Liver (tissue), 9 donors: ENCODE results near the gene ODAD3. TPM values are rescaled to one million over a fixed set of nuclear protein-coding genes. Genes with fewer than 3 reads are reported as not detected.

Source experiments
- DNase-seq: peaks from one replicate; pipeline ENCODE4 v3.0.0-alpha.2; 2017; ENCODE audit warnings: low spot score
- H3K27ac ChIP-seq, 2 donors: one replicate each; pipeline ENCODE4 v1.7.0; 2013; ENCODE audit warnings: inconsistent platforms in 2 of 2, low read length in 2 of 2, control low read depth in 1 of 2, low read depth in 1 of 2, mild to moderate bottlenecking in 1 of 2
- H3K27me3 ChIP-seq, 4 donors: one replicate each; pipeline versions ENCODE4 v1.6.1 to v1.7.0; 2013; ENCODE audit warnings: low read length in 3 of 4, inconsistent platforms in 1 of 4, mild to moderate bottlenecking in 1 of 4, moderate library complexity in 1 of 4; ENCODE audit not compliant: control insufficient read depth in 4 of 4, insufficient read depth in 4 of 4
- H3K36me3 ChIP-seq, 4 donors: one replicate each; pipeline versions ENCODE4 v1.6.1 to v1.7.0; 2013; ENCODE audit warnings: low read length in 3 of 4, mild to moderate bottlenecking in 3 of 4, low read depth in 1 of 4, moderate library complexity in 1 of 4; ENCODE audit not compliant: control insufficient read depth in 4 of 4, insufficient read depth in 3 of 4
- H3K4me1 ChIP-seq, 4 donors: one replicate each; pipeline versions ENCODE4 v1.6.1 to v1.7.0; 2013; ENCODE audit warnings: low read length in 3 of 4, mild to moderate bottlenecking in 3 of 4, moderate library complexity in 1 of 4; ENCODE audit not compliant: control insufficient read depth in 4 of 4, insufficient read depth in 4 of 4
- H3K4me3 ChIP-seq, 3 donors: one replicate each; pipeline versions ENCODE4 v1.6.1 to v1.7.0; 2013; ENCODE audit warnings: low read length in 3 of 3, control low read depth in 1 of 3, low read depth in 1 of 3, mild to moderate bottlenecking in 1 of 3
- H3K9ac ChIP-seq, 2 donors: one replicate each; pipeline ENCODE4 v1.7.0; 2013; ENCODE audit warnings: low read length in 2 of 2, mild to moderate bottlenecking in 2 of 2, moderate library complexity in 2 of 2, control low read depth in 1 of 2, low read depth in 1 of 2
- H3K9me3 ChIP-seq, 4 donors: one replicate each; pipeline versions ENCODE4 v1.6.1 to v1.7.0; 2013; ENCODE audit warnings: low read length in 3 of 4; ENCODE audit not compliant: control insufficient read depth in 4 of 4
- EGR1 ChIP-seq, 2 donors: IDR thresholded peaks; 2 replicates each; pipeline ENCODE4 v1.6.1; 2016 to 2018; ENCODE audit warnings: antibody characterized with exemption in 2 of 2, low read depth in 2 of 2
- FOXA1 ChIP-seq: IDR thresholded peaks from 2 replicates; pipeline ENCODE4 v1.6.1; 2016; ENCODE audit warnings: antibody characterized with exemption
- FOXA2 ChIP-seq: IDR thresholded peaks from 2 replicates; pipeline ENCODE4 v1.6.1; 2016; ENCODE audit warnings: antibody characterized with exemption
- GABPA ChIP-seq, 2 donors: IDR thresholded peaks in 1 of 2; conservative IDR thresholded peaks in 1 of 2; 2 replicates each; pipeline ENCODE4 v1.6.1; 2016; ENCODE audit warnings: antibody characterized with exemption in 2 of 2, mild to moderate bottlenecking in 1 of 2, moderate library complexity in 1 of 2
- HNF4A ChIP-seq, 2 donors: conservative IDR thresholded peaks; 2 replicates each; pipeline ENCODE4 v1.6.1; 2016; ENCODE audit warnings: antibody characterized with exemption in 2 of 2, mild to moderate bottlenecking in 2 of 2
- HNF4G ChIP-seq: IDR thresholded peaks from 2 replicates; pipeline ENCODE4 v1.6.1; 2016; ENCODE audit warnings: antibody characterized with exemption
- JUND ChIP-seq, 2 donors: IDR thresholded peaks; 2 replicates each; pipeline ENCODE4 v1.6.1; 2016; ENCODE audit warnings: antibody characterized with exemption in 2 of 2
- NR2F2 ChIP-seq: IDR thresholded peaks from 2 replicates; pipeline ENCODE4 v1.6.1; 2016; ENCODE audit warnings: antibody characterized with exemption
- RAD21 ChIP-seq, 2 donors: IDR thresholded peaks; 2 replicates each; pipeline ENCODE4 v1.6.1; 2016; ENCODE audit warnings: antibody characterized with exemption in 2 of 2, mild to moderate bottlenecking in 2 of 2
- RXRA ChIP-seq, 2 donors: IDR thresholded peaks; 2 replicates each; pipeline ENCODE4 v1.6.1; 2017 to 2018; ENCODE audit warnings: antibody characterized with exemption in 2 of 2, mild to moderate bottlenecking in 1 of 2
- SP1 ChIP-seq: IDR thresholded peaks from 2 replicates; pipeline ENCODE4 v1.6.1; 2018; ENCODE audit warnings: antibody characterized with exemption, mild to moderate bottlenecking
- TAF1 ChIP-seq: conservative IDR thresholded peaks from 2 replicates; pipeline ENCODE4 v1.6.1; 2016; ENCODE audit warnings: antibody characterized with exemption, mild to moderate bottlenecking
- YY1 ChIP-seq: IDR thresholded peaks from 2 replicates; pipeline ENCODE4 v1.6.1; 2016; ENCODE audit warnings: antibody characterized with exemption, mild to moderate bottlenecking
- ZBTB33 ChIP-seq: IDR thresholded peaks from 2 replicates; pipeline ENCODE4 v1.6.1; 2016; ENCODE audit warnings: antibody characterized with exemption
- WGBS: extraction: QIAGEN DNeasy Blood & Tissue Kit; methylation state at CpG from one replicate; pipeline ENCODE4 v1.1.7; 2013; 5-methylcytosine and 5-hydroxymethylcytosine counted together
- polyA plus RNA-seq, 2 donors: library from polyadenylated mRNA; stranded (reverse) in 1 of 2; unstranded in 1 of 2; fragments of 200-250 nt in 1 of 2; fragments of >200 nt in 1 of 2; fragmentation: Nextera tagmentation in 1 of 2; extraction: Ambion mirVana in 1 of 2; gene quantifications; one replicate each; pipeline versions ENCODE4 v1.2.1 to v1.2.3, GENCODE V29; 2013 to 2015
- total RNA-seq, 2 donors: library from RNA; depleted of rRNA; stranded (reverse); fragments of >200 nt; gene quantifications; one replicate each; pipeline ENCODE4 v1.2.3, GENCODE V29; 2014
- TF ChIP-seq, protein P1 (sequence below): fragments of 150-350 bp; IDR thresholded peaks from 2 replicates; pipeline ENCODE4 v1.5.1; 2017; ENCODE audit warnings: improper control_type of control experiment, low read depth, low read length; ENCODE audit not compliant: missing input control
- TF ChIP-seq, protein P2 (sequence below): IDR thresholded peaks from 2 replicates; pipeline ENCODE4 v1.6.1; 2016; ENCODE audit warnings: antibody characterized with exemption
- TF ChIP-seq, protein P3 (sequence below): IDR thresholded peaks from 2 replicates; pipeline ENCODE4 v1.6.1; 2016; ENCODE audit warnings: antibody characterized with exemption
- TF ChIP-seq, protein P4 (sequence below): IDR thresholded peaks from 2 replicates; pipeline ENCODE4 v1.6.1; 2016; ENCODE audit warnings: antibody characterized with exemption, mild to moderate bottlenecking
- donor health status: healthy.
- donor health status: healthy.
- donor health status: healthy.
- donor health status: healthy.
- donor health status: healthy.

Gene ODAD3
- total and polyA plus RNA-seq, 4 donors = 0.08 to 0.46 (median 0.21) TPM; not detected in 1

DNA sequence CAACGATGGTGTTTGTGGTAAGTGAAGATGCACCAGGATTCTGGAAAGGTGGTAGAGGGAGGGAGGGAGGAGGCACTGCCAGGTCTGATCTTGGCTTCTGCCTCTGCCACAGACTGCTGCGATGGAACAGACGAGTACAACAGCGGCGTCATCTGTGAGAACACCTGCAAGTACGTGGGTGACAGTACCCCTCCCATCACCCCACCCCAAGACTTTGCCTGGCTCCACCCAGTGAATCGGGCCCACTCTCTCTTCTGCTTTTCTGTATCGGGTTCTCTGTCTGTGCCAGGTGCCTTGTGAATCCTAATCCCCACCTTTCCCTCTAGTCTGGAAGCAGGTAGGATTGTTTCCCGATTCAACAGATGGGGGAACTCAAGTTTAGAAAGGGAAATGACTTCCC is 3.0 kb upstream of the ODAD3 start:
- Histone ChIP-seq H3K4me3 (no peak overlapping the region), H3K9ac (no peak overlapping the region), H3K27ac (no peak overlapping the region), H3K27me3 (no peaks in the 10 kb centered on the region), H3K4me1 (peaks cover 9 to 17% (median 15%) of the 10 kb centered on the region in 4 donors), H3K9me3 (no peaks in the 10 kb centered on the region), H3K36me3 (peaks cover 7 to 27% (median 22%) of the 10 kb centered on the region in 4 donors)
- no peak for DNase-seq
- TF ChIP-seq SP1 (no peak), HNF4A (conservative IDR thresholded peaks at IDR 0.05) (no peak), YY1 (no peak), HNF4G (no peak), NR2F2 (no peak), ZBTB33 (no peak), RXRA (IDR thresholded peaks at IDR 0.05) (no peak), FOXA1 (no peak), GABPA (IDR thresholded peaks at IDR 0.05 in 1 of 2, conservative IDR thresholded peaks at IDR 0.05 in 1 of 2) (no peak), EGR1 (IDR thresholded peaks at IDR 0.05; ENCODE audit: low read depth in 2 of 2) (no peak), JUND (IDR thresholded peaks at IDR 0.05) (no peak), RAD21 (IDR thresholded peaks at IDR 0.05) (no peak), TAF1 (no peak), FOXA2 (no peak)
- TF ChIP-seq, protein P1, sequence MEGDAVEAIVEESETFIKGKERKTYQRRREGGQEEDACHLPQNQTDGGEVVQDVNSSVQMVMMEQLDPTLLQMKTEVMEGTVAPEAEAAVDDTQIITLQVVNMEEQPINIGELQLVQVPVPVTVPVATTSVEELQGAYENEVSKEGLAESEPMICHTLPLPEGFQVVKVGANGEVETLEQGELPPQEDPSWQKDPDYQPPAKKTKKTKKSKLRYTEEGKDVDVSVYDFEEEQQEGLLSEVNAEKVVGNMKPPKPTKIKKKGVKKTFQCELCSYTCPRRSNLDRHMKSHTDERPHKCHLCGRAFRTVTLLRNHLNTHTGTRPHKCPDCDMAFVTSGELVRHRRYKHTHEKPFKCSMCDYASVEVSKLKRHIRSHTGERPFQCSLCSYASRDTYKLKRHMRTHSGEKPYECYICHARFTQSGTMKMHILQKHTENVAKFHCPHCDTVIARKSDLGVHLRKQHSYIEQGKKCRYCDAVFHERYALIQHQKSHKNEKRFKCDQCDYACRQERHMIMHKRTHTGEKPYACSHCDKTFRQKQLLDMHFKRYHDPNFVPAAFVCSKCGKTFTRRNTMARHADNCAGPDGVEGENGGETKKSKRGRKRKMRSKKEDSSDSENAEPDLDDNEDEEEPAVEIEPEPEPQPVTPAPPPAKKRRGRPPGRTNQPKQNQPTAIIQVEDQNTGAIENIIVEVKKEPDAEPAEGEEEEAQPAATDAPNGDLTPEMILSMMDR = no peak
- TF ChIP-seq, protein P2, sequence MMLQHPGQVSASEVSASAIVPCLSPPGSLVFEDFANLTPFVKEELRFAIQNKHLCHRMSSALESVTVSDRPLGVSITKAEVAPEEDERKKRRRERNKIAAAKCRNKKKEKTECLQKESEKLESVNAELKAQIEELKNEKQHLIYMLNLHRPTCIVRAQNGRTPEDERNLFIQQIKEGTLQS = no peak
- TF ChIP-seq, protein P3, sequence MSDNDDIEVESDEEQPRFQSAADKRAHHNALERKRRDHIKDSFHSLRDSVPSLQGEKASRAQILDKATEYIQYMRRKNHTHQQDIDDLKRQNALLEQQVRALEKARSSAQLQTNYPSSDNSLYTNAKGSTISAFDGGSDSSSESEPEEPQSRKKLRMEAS = no peak
- TF ChIP-seq, protein P4, sequence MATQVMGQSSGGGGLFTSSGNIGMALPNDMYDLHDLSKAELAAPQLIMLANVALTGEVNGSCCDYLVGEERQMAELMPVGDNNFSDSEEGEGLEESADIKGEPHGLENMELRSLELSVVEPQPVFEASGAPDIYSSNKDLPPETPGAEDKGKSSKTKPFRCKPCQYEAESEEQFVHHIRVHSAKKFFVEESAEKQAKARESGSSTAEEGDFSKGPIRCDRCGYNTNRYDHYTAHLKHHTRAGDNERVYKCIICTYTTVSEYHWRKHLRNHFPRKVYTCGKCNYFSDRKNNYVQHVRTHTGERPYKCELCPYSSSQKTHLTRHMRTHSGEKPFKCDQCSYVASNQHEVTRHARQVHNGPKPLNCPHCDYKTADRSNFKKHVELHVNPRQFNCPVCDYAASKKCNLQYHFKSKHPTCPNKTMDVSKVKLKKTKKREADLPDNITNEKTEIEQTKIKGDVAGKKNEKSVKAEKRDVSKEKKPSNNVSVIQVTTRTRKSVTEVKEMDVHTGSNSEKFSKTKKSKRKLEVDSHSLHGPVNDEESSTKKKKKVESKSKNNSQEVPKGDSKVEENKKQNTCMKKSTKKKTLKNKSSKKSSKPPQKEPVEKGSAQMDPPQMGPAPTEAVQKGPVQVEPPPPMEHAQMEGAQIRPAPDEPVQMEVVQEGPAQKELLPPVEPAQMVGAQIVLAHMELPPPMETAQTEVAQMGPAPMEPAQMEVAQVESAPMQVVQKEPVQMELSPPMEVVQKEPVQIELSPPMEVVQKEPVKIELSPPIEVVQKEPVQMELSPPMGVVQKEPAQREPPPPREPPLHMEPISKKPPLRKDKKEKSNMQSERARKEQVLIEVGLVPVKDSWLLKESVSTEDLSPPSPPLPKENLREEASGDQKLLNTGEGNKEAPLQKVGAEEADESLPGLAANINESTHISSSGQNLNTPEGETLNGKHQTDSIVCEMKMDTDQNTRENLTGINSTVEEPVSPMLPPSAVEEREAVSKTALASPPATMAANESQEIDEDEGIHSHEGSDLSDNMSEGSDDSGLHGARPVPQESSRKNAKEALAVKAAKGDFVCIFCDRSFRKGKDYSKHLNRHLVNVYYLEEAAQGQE = no peak
- 95% methylated on average over 9 of the region's 9 CpGs for WGBS
